ENCODE data around the gene SLC38A1. TPM values are rescaled to one million over a fixed set of nuclear protein-coding genes. Genes with fewer than 3 reads are reported as not detected.

Gene SLC38A1
- total and polyA plus RNA-seq, 8 donors, result 23.6 to 67.5 (median 29.2) TPM

DNA sequence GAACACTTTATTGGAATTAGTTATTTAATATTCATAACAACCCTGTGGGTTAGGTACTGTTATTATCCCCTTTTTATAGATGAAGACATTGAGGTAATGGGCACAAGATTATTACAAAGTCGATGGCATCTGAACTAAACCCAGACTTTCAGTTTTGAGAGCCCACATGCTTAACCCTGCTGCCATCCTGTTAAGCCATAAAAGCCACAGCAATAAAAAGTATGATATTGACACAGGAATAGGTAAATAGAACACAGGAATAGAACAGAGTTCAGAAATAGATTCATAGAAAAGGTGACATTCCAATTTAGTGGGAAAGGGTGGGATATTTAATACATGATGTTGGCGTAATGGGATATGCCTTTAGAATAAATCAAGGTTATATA, 119.8 kb downstream of the SLC38A1 start:
- DNase-seq, result no peak
- H3K36me3 ChIP-seq, result no peaks in the 10 kb centered on the region
- no peak for TF ChIP-seq CTCF (IDR thresholded peaks at IDR 0.05)
- H3K4me3 ChIP-seq, result no peak overlapping the region
- intact Hi-C loops (cut with DNase I), result no loop called here
- no peaks in the 10 kb centered on the region for H3K9me3 ChIP-seq
- no peaks in the 10 kb centered on the region for H3K27me3 ChIP-seq
- ATAC-seq, result no peak
- H3K27ac ChIP-seq, result no peak overlapping the region
- no peaks in the 10 kb centered on the region for H3K4me1 ChIP-seq

- H3K4me3 ChIP-seq, result no peak overlapping the region
- no peak for DNase-seq
- TF ChIP-seq CTCF (IDR thresholded peaks at IDR 0.05), result no peak
- ATAC-seq, result no peak
- intact Hi-C loops (cut with DNase I), result no loop called here
- no peaks in the 10 kb centered on the region for H3K9me3 ChIP-seq
- no peak overlapping the region for H3K27ac ChIP-seq
- no peaks in the 10 kb centered on the region for H3K36me3 ChIP-seq
- H3K27me3 ChIP-seq, result no peaks in the 10 kb centered on the region
- no peaks in the 10 kb centered on the region for H3K4me1 ChIP-seq
Measured at GRCh38 chr12:46148327-46149078, 120.3 kb downstream of the SLC38A1 start.

- Histone ChIP-seq H3K4me1 (no peaks in the 10 kb centered on the region), H3K36me3 (no peaks in the 10 kb centered on the region), H3K9me3 (no peaks in the 10 kb centered on the region), H3K27ac (no peak overlapping the region), H3K27me3 (peaks cover 0 to 6% of the 10 kb centered on the region in 2 donors), H3K4me3 (no peak overlapping the region)
- no peak for ATAC-seq
- DNase-seq, result no peak
- no peak for TF ChIP-seq CTCF (IDR thresholded peaks at IDR 0.05)
- intact Hi-C loops (cut with DNase I), result no loop called here
Measured at GRCh38 chr12:46147144-46147543, 121.7 kb downstream of the SLC38A1 start.

- intact Hi-C loops (cut with DNase I), result no loop called here
- Histone ChIP-seq H3K36me3 (no peaks in the 10 kb centered on the region), H3K4me3 (no peak overlapping the region), H3K9me3 (no peaks in the 10 kb centered on the region), H3K27ac (no peak overlapping the region), H3K27me3 (peaks cover 0 to 6% of the 10 kb centered on the region in 2 donors), H3K4me1 (no peaks in the 10 kb centered on the region)
- DNase-seq (peak in 1 of 4 donors; percentile 14), ATAC-seq (no peak)
- TF ChIP-seq CTCF (IDR thresholded peaks at IDR 0.05), result no peak
Measured at GRCh38 chr12:46145881-46146280, 123.0 kb downstream of the SLC38A1 start.

DNA sequence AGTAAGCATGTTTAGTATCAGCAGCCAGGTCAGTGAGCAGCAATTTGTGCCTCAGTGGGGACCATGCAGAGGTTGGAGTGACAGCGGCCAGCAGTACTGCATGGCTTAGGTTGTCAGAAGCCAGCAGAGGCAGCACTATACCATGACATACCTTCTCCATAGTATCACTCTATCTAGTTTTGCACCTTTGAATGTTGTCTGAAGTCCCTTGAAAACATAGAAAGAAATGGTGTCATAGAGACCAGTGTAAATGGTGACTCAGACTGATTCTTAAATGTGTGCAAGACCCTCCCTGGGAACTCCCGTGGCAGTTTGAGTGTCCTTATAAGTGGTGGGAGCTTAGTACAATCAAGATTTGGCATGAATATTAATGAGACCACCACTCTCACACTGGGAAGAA, 124.4 kb downstream of the SLC38A1 start:
- TF ChIP-seq CTCF (IDR thresholded peaks at IDR 0.05), result no peak
- intact Hi-C loops (cut with DNase I), result no loop called here
- DNase-seq (no peak), ATAC-seq (no peak)
- H3K4me3 ChIP-seq, result no peak overlapping the region
- H3K27me3 ChIP-seq, result peaks cover 0 to 6% of the 10 kb centered on the region in 2 donors
- H3K27ac ChIP-seq, result no peak overlapping the region
- no peaks in the 10 kb centered on the region for H3K9me3 ChIP-seq
- H3K4me1 ChIP-seq, result no peaks in the 10 kb centered on the region
- H3K36me3 ChIP-seq, result no peaks in the 10 kb centered on the region
